ENCODE data around the gene NFU1.

- TF ChIP-seq CTCF (conservative IDR thresholded peaks at IDR 0.05; ENCODE audit: low read depth in 2 of 2) (no peak), EZH2 (IDR thresholded peaks at IDR 0.05; ENCODE audit: low read depth, unreplicated experiment) (no peak), POLR2AphosphoS5 (IDR thresholded peaks at IDR 0.05; ENCODE audit: low read depth) (peak; percentile 90), ZNF331 (CRISPR knock-in tag; IDR thresholded peaks at IDR 0.05; ENCODE audit: low read depth) (no peak)
These were observed 50.2 kb downstream of the NFU1 start, which contains the start of gene GFPT1 for GRCh38 chr2:69386789-69387734.

All from GM23338 (cell line).